WTC11 (cell line): ENCODE measurements around the gene BTBD7. TPM values are rescaled to one million over a fixed set of nuclear protein-coding genes. Genes with fewer than 3 reads are reported as not detected.

Source experiments
- ATAC-seq: fragments of 200-7000 bp; cut with Tn5 transposase; 2 replicates; pipeline ENCODE4 v1.10.0; 2021; ENCODE audit warnings: mild to moderate bottlenecking, moderate library complexity
- CTCF ChIA-PET: fragments of 300-600 bp; sonication (Branson Sonifier 250); formaldehyde crosslinking; loops from one replicate; lab custom pipeline; 2021; ENCODE audit warnings: antibody characterized with exemption; lab: Charles Lee
- POLR2A ChIA-PET: fragments of 350-600 bp; sonication (Branson Sonifier 250); formaldehyde crosslinking; loops from one replicate; lab custom pipeline; 2021; ENCODE audit warnings: antibody characterized with exemption; lab: Charles Lee
- DNase-seq: peaks from one replicate; pipeline ENCODE4 v3.0.0; 2021; ENCODE audit warnings: low spot score
- H3K27ac Mint-ChIP-seq: 2 replicates; pipeline ENCODE4 v1.8.0; 2021; ENCODE audit warnings: mixed read lengths
- H3K27me3 Mint-ChIP-seq: 2 replicates; pipeline ENCODE4 v1.8.0; 2021; ENCODE audit warnings: low read depth, mild to moderate bottlenecking, moderate library complexity, mixed read lengths
- H3K36me3 Mint-ChIP-seq: 2 replicates; pipeline ENCODE4 v1.8.0; 2021; ENCODE audit warnings: mixed read lengths
- H3K4me1 Mint-ChIP-seq: 2 replicates; pipeline ENCODE4 v1.8.0; 2022; ENCODE audit warnings: mixed read lengths
- H3K4me3 Mint-ChIP-seq: 2 replicates; pipeline ENCODE4 v1.8.0; 2021; ENCODE audit warnings: mild to moderate bottlenecking, moderate library complexity, mixed read lengths
- H3K9me3 Mint-ChIP-seq: 2 replicates; pipeline ENCODE4 v1.8.0; 2021; ENCODE audit warnings: mixed read lengths
- AR ChIP-seq: fragments of 250-450 bp; sonication (Bioruptor Pico); IDR thresholded peaks from 2 replicates; pipeline ENCODE4 v1.9.0; 2021; ENCODE audit warnings: mild to moderate bottlenecking
- ATF1 ChIP-seq: sonication (generic); formaldehyde crosslinking; IDR thresholded peaks from 2 replicates; pipeline ENCODE4 v1.8.1; 2023; ENCODE audit warnings: mild to moderate bottlenecking, moderate library complexity, missing genetic modification reagents
- CREM ChIP-seq: sonication (generic); formaldehyde crosslinking; IDR thresholded peaks from 2 replicates; pipeline ENCODE4 v1.8.1; 2022; ENCODE audit warnings: mild to moderate bottlenecking, missing genetic modification reagents, moderate library complexity
- E2F1 ChIP-seq: sonication (generic); formaldehyde crosslinking; IDR thresholded peaks from 2 replicates; pipeline ENCODE4 v1.8.0; 2022; ENCODE audit warnings: mild to moderate bottlenecking, missing genetic modification reagents
- ERG ChIP-seq: fragments of 250-450 bp; sonication (Bioruptor Pico); IDR thresholded peaks from 2 replicates; pipeline ENCODE4 v1.8.0; 2021; ENCODE audit warnings: mild to moderate bottlenecking
- ESRRA ChIP-seq: sonication (generic); formaldehyde crosslinking; IDR thresholded peaks from 2 replicates; pipeline ENCODE4 v1.8.1; 2022; ENCODE audit warnings: mild to moderate bottlenecking, missing genetic modification reagents, borderline replicate concordance
- FOXP4 ChIP-seq: sonication (generic); formaldehyde crosslinking; IDR thresholded peaks from 2 replicates; pipeline ENCODE4 v1.8.0; 2022; ENCODE audit warnings: mild to moderate bottlenecking, missing genetic modification reagents
- GABPB1 ChIP-seq: sonication (generic); formaldehyde crosslinking; IDR thresholded peaks from 2 replicates; pipeline ENCODE4 v1.8.1; 2023; ENCODE audit warnings: mild to moderate bottlenecking, missing genetic modification reagents
- JAZF1 ChIP-seq: fragments of 250-450 bp; sonication (Bioruptor Pico); IDR thresholded peaks from 2 replicates; pipeline ENCODE4 v1.9.0; 2021; ENCODE audit warnings: moderate library complexity, mild to moderate bottlenecking, inconsistent platforms
- MLX ChIP-seq: sonication (generic); formaldehyde crosslinking; IDR thresholded peaks from 2 replicates; pipeline ENCODE4 v1.8.1; 2023; ENCODE audit warnings: mild to moderate bottlenecking, missing genetic modification reagents, moderate library complexity
- MXD4 ChIP-seq: fragments of 250-450 bp; sonication (Bioruptor Pico); IDR thresholded peaks from 2 replicates; pipeline ENCODE4 v1.8.0; 2021; ENCODE audit warnings: mild to moderate bottlenecking, moderate library complexity, borderline replicate concordance
- PREB ChIP-seq: sonication (generic); formaldehyde crosslinking; IDR thresholded peaks from 2 replicates; pipeline ENCODE4 v1.8.1; 2022; ENCODE audit warnings: mild to moderate bottlenecking, missing genetic modification reagents, moderate library complexity, borderline replicate concordance
- STAT6 ChIP-seq: sonication (generic); formaldehyde crosslinking; conservative IDR thresholded peaks from 2 replicates; pipeline ENCODE4 v1.8.1; 2023; ENCODE audit warnings: mild to moderate bottlenecking, low read depth, missing genetic modification reagents, moderate library complexity
- TP53 ChIP-seq: sonication (generic); formaldehyde crosslinking; IDR thresholded peaks from 2 replicates; pipeline ENCODE4 v1.8.1; 2023; ENCODE audit warnings: mild to moderate bottlenecking, missing genetic modification reagents
- USF2 ChIP-seq: sonication (generic); formaldehyde crosslinking; IDR thresholded peaks from 2 replicates; pipeline ENCODE4 v1.8.1; 2023; ENCODE audit warnings: mild to moderate bottlenecking, missing genetic modification reagents, moderate library complexity
- ZMAT4 ChIP-seq: fragments of 250-450 bp; sonication (Bioruptor Pico); IDR thresholded peaks from 2 replicates; pipeline ENCODE4 v1.9.0; 2021; ENCODE audit warnings: mild to moderate bottlenecking
- ZNF121 ChIP-seq: sonication (generic); formaldehyde crosslinking; IDR thresholded peaks from 2 replicates; pipeline ENCODE4 v1.8.0; 2023; ENCODE audit warnings: missing genetic modification reagents
- ZNF138 ChIP-seq: sonication (generic); formaldehyde crosslinking; conservative IDR thresholded peaks from 2 replicates; pipeline ENCODE4 v1.8.1; 2022; ENCODE audit warnings: mild to moderate bottlenecking, moderate library complexity, missing genetic modification reagents
- ZNF219 ChIP-seq: sonication (generic); formaldehyde crosslinking; IDR thresholded peaks from 2 replicates; pipeline ENCODE4 v1.8.0; 2023; ENCODE audit warnings: missing genetic modification reagents, mild to moderate bottlenecking, borderline replicate concordance
- ZNF281 ChIP-seq: sonication (generic); formaldehyde crosslinking; IDR thresholded peaks from 2 replicates; pipeline ENCODE4 v1.8.0; 2023; ENCODE audit warnings: mild to moderate bottlenecking, missing genetic modification reagents
- total RNA-seq: library from RNA; stranded (reverse); gene quantifications from 3 replicates; pipeline ENCODE4 v1.2.3, GENCODE V29; 2021

Gene BTBD7
- total RNA-seq, 1 experiment from 2014 or later: 34.1 TPM

- H3K4me3 Mint-ChIP-seq: peak overlapping the region; percentile 37
- ChIA-PET POLR2A (interaction anchor here (0.5 kb wide), 1 partner anchor 601 kb away, joined by 4 read pairs; no protein-coding TSS in a partner anchor), CTCF (interaction anchor here (0.6 to 1.1 kb wide), 2 partner anchors 12 to 136 kb away, joined by 3 to 6 read pairs; partner anchors contain the start of gene UBR7)
- peak; percentile 50 for ATAC-seq
- H3K27ac Mint-ChIP-seq: peak overlapping the region; percentile 94
- H3K9me3 Mint-ChIP-seq: peaks cover 51% of the 10 kb centered on the region
- peaks cover 2% of the 10 kb centered on the region; the same call in 1 of the 2 replicates for H3K27me3 Mint-ChIP-seq
- peaks cover 54% of the 10 kb centered on the region for H3K36me3 Mint-ChIP-seq
- DNase-seq: no peak
- TF ChIP-seq STAT6 (CRISPR knock-in tag): no peak
- TF ChIP-seq USF2 (CRISPR knock-in tag): no peak
- TF ChIP-seq MLX (CRISPR knock-in tag): no peak
- TF ChIP-seq GABPB1 (CRISPR knock-in tag): no peak
- no peak for TF ChIP-seq ZNF121
- TF ChIP-seq PREB: no peak
- TF ChIP-seq ZMAT4: no peak
- no peak for TF ChIP-seq ATF1 (CRISPR knock-in tag)
- no peak for TF ChIP-seq ERG (CRISPR knock-in tag)
- TF ChIP-seq ZNF219 (CRISPR knock-in tag): no peak
- no peak for TF ChIP-seq ZNF138 (CRISPR knock-in tag)
- no peak for TF ChIP-seq AR (CRISPR knock-in tag)
- TF ChIP-seq ESRRA (CRISPR knock-in tag): no peak
- TF ChIP-seq MXD4: no peak
- no peak for TF ChIP-seq FOXP4 (CRISPR knock-in tag)
- TF ChIP-seq CREM (CRISPR knock-in tag): no peak
- TF ChIP-seq JAZF1 (CRISPR knock-in tag): no peak
- no peak for TF ChIP-seq ZNF281 (CRISPR knock-in tag)
- no peak for TF ChIP-seq TP53 (CRISPR knock-in tag)
- no peak for TF ChIP-seq E2F1 (CRISPR knock-in tag)
- H3K4me1 Mint-ChIP-seq: peaks cover 33% of the 10 kb centered on the region
Measured at GRCh38 chr14:93343797-93344196, 11.0 kb upstream of the BTBD7 start.
